Loucy (cell line): ENCODE results near the gene MACROH2A1.

ENCODE experiments used
- H2AFZ ChIP-seq: fragments of 200-600 bp; sonication (generic); 2 replicates; pipeline ENCODE4 v1.6.0; 2016; ENCODE audit warnings: antibody characterized with exemption, mild to moderate bottlenecking, low read length, moderate library complexity
- H3F3A ChIP-seq: fragments of 200-600 bp; 2 replicates; pipeline ENCODE4 v1.6.0; 2016; ENCODE audit warnings: antibody characterized with exemption, low read depth, mild to moderate bottlenecking
- H3K27me3 ChIP-seq: fragments of 200-600 bp; sonication (generic); 2 replicates; pipeline ENCODE4 v1.6.1; 2014; ENCODE audit warnings: low read length, mild to moderate bottlenecking; ENCODE audit not compliant: insufficient read depth, poor library complexity, severe bottlenecking
- H3K36me3 ChIP-seq: fragments of 200-600 bp; sonication (generic); 2 replicates; pipeline ENCODE4 v1.6.1; 2016; ENCODE audit warnings: low read length; ENCODE audit not compliant: insufficient read depth
- H3K4me1 ChIP-seq: fragments of 200-600 bp; sonication (generic); 2 replicates; pipeline ENCODE4 v1.5.1; 2014; ENCODE audit warnings: low read length, mild to moderate bottlenecking; ENCODE audit not compliant: insufficient read depth, poor library complexity, severe bottlenecking
- H3K4me2 ChIP-seq: fragments of 200-600 bp; sonication (generic); 2 replicates; pipeline ENCODE4 v1.6.0; 2014; ENCODE audit warnings: antibody characterized with exemption, low read length, low read depth, mild to moderate bottlenecking; ENCODE audit not compliant: poor library complexity, severe bottlenecking
- H3K4me3 ChIP-seq: fragments of 200-600 bp; sonication (generic); 2 replicates; pipeline ENCODE4 v1.5.1; 2014; ENCODE audit warnings: low read length, mild to moderate bottlenecking, mixed read lengths; ENCODE audit not compliant: poor library complexity, severe bottlenecking
- H3K79me2 ChIP-seq: fragments of 200-600 bp; sonication (generic); 2 replicates; pipeline ENCODE4 v1.6.1; 2014; ENCODE audit warnings: low read length; ENCODE audit not compliant: insufficient read depth
- H3K9ac ChIP-seq: fragments of 200-600 bp; sonication (generic); 2 replicates; pipeline ENCODE4 v1.6.0; 2014; ENCODE audit warnings: mild to moderate bottlenecking, low read depth, low read length, moderate library complexity; ENCODE audit not compliant: poor library complexity, severe bottlenecking
- H3K9me2 ChIP-seq: fragments of 200-600 bp; sonication (generic); replicated peaks from 2 replicates; pipeline ENCODE4 v1.6.1; 2016; ENCODE audit warnings: low read depth, low read length, mixed read lengths
- H3K9me3 ChIP-seq: fragments of 200-600 bp; sonication (generic); 2 replicates; pipeline ENCODE4 v1.6.1; 2014; ENCODE audit warnings: mild to moderate bottlenecking, antibody characterized with exemption, low read length, low read depth; ENCODE audit not compliant: insufficient read depth
- H4K20me1 ChIP-seq: fragments of 200-600 bp; sonication (generic); 2 replicates; pipeline ENCODE4 v1.6.0; 2014; ENCODE audit warnings: antibody characterized with exemption, low read length, mild to moderate bottlenecking; ENCODE audit not compliant: insufficient read depth, poor library complexity, severe bottlenecking
- CTCF ChIP-seq: fragments of 200-600 bp; sonication (generic); conservative IDR thresholded peaks from 2 replicates; pipeline ENCODE4 v1.5.1; 2014; ENCODE audit warnings: mild to moderate bottlenecking, antibody characterized with exemption, low read length
- EZH2phosphoT487 ChIP-seq: fragments of 200-600 bp; IDR thresholded peaks from 2 replicates; pipeline ENCODE4 v1.6.1; 2018; ENCODE audit warnings: antibody characterized with exemption, mild to moderate bottlenecking, moderate library complexity, borderline replicate concordance

Gene MACROH2A1

DNA sequence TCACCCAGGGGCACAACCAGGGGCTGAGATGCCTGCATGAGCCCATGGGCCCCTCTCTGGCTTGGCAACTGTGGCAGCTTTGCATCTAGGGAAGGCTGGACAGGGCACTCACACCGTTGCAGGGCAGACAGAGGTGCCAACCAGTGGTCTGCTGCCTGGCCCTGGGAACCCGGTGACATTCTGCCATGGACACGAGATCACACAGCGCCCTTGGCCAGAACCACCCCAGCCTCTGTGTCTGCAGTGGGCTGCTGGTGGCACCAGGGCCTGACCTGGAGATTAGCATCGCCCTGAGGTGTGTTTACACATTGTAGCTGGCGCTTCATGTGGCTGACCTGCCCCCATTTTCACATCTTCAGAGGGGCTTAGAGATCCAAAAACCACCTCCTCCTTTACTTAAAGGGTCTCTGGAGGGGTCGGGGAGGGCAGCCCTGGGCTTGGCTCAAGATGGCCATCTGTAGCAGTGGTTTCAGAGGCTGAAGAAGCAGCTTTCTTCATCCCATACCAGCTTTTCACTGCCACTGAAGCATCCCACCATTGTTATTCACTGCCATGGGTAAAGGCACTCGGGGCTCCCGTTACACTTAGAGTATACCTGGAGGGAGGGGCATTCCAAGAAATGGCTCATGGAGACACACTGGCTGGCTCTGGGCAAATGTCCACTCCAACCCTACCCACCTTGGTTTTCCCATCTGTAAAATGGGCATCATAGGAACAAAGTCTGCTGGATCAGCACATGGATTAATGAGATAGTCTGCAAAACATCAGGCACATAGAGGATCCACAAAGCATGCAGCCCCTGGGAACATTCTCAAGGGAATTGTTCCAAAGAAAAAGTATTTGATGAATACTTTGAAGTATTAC, 36.7 kb upstream of the MACROH2A1 start:
- Histone ChIP-seq H3K4me2 (peak overlapping the region; percentile 14), H3K36me3 (no peaks in the 10 kb centered on the region), H2AFZ (no peak overlapping the region; the same call in 1 of the 2 replicates), H3K79me2 (no peaks in the 10 kb centered on the region), H3K9me2 (no peaks in the 10 kb centered on the region), H3K27me3 (no peaks in the 10 kb centered on the region), H4K20me1 (no peaks in the 10 kb centered on the region), H3K4me3 (no peak overlapping the region), H3K9me3 (no peaks in the 10 kb centered on the region), H3K9ac (peak overlapping the region; percentile 9), H3K4me1 (peaks cover 28% of the 10 kb centered on the region), H3F3A (no peaks in the 10 kb centered on the region)
- TF ChIP-seq CTCF (no peak), EZH2phosphoT487 (no peak)

- Histone ChIP-seq H3K4me2 (peak overlapping the region; percentile 14), H3F3A (no peaks in the 10 kb centered on the region), H3K4me1 (peaks cover 28% of the 10 kb centered on the region), H4K20me1 (no peaks in the 10 kb centered on the region), H3K36me3 (no peaks in the 10 kb centered on the region), H3K27me3 (no peaks in the 10 kb centered on the region), H3K9ac (peak overlapping the region; percentile 9), H3K79me2 (no peaks in the 10 kb centered on the region), H2AFZ (no peak overlapping the region; the same call in 1 of the 2 replicates), H3K9me2 (no peaks in the 10 kb centered on the region), H3K4me3 (no peak overlapping the region), H3K9me3 (no peaks in the 10 kb centered on the region)
- TF ChIP-seq CTCF (no peak), EZH2phosphoT487 (no peak)
Measured at GRCh38 chr5:135434591-135435466, 35.8 kb upstream of the MACROH2A1 start.

GRCh38 chr5:135433681-135434426, 34.8 kb upstream of the MACROH2A1 start:
- H3K4me3 ChIP-seq: no peak overlapping the region
- H4K20me1 ChIP-seq: no peaks in the 10 kb centered on the region
- no peak overlapping the region for H2AFZ ChIP-seq
- no peak for TF ChIP-seq EZH2phosphoT487
- TF ChIP-seq CTCF: no peak
- H3K9me2 ChIP-seq: no peaks in the 10 kb centered on the region
- no peaks in the 10 kb centered on the region for H3K36me3 ChIP-seq
- no peak overlapping the region for H3K9ac ChIP-seq
- peaks cover under 1% of the 10 kb centered on the region; the same call in 1 of the 2 replicates for H3K9me3 ChIP-seq
- no peaks in the 10 kb centered on the region for H3K79me2 ChIP-seq
- H3K4me1 ChIP-seq: peaks cover 35% of the 10 kb centered on the region
- no peak overlapping the region for H3K4me2 ChIP-seq
- H3F3A ChIP-seq: no peaks in the 10 kb centered on the region
- no peaks in the 10 kb centered on the region for H3K27me3 ChIP-seq
